H9 (cell line): ENCODE measurements around the gene MSH3. TPM values are rescaled to one million over a fixed set of nuclear protein-coding genes. Genes with fewer than 3 reads are reported as not detected.

ENCODE experiments used
- DNase-seq: peaks from one replicate; pipeline ENCODE4 v3.0.0-alpha.2; 2017
- H2AFZ ChIP-seq: one replicate; pipeline ENCODE4 v1.6.1; 2013; ENCODE audit warnings: mild to moderate bottlenecking, low read length, control low read depth, moderate library complexity
- H2AK5ac ChIP-seq: 2 replicates; pipeline ENCODE4 v1.6.1; 2013; ENCODE audit warnings: low read length, control low read depth, mixed read lengths; ENCODE audit not compliant: insufficient read length
- H2BK120ac ChIP-seq: one replicate; pipeline ENCODE4 v1.6.1; 2013; ENCODE audit warnings: low read depth, mild to moderate bottlenecking, low read length, control low read depth, inconsistent platforms; ENCODE audit not compliant: poor library complexity, severe bottlenecking
- H2BK12ac ChIP-seq: 2 replicates; pipeline ENCODE4 v1.6.1; 2013; ENCODE audit warnings: low read length, control low read depth, mixed read lengths, low read depth; ENCODE audit not compliant: insufficient read length
- H2BK15ac ChIP-seq: 2 replicates; pipeline ENCODE4 v1.6.1; 2013; ENCODE audit warnings: low read depth, low read length, control low read depth
- H2BK20ac ChIP-seq: one replicate; pipeline ENCODE4 v1.6.1; 2013; ENCODE audit warnings: low read depth, mild to moderate bottlenecking, low read length, control low read depth, inconsistent platforms; ENCODE audit not compliant: poor library complexity, severe bottlenecking
- H2BK5ac ChIP-seq: 2 replicates; pipeline ENCODE4 v1.6.1; 2013; ENCODE audit warnings: low read length, control low read depth, mixed read lengths; ENCODE audit not compliant: insufficient read length
- H3K14ac ChIP-seq: 2 replicates; pipeline ENCODE4 v1.6.1; 2013; ENCODE audit warnings: low read length, control low read depth; ENCODE audit not compliant: insufficient read depth
- H3K18ac ChIP-seq: 2 replicates; pipeline ENCODE4 v1.6.1; 2013; ENCODE audit warnings: low read depth, mild to moderate bottlenecking, mixed read lengths, low read length, control low read depth; ENCODE audit not compliant: insufficient read length
- H3K23ac ChIP-seq: 2 replicates; pipeline ENCODE4 v1.6.1; 2013; ENCODE audit warnings: low read length, control low read depth, mixed read lengths, low read depth; ENCODE audit not compliant: insufficient read length
- H3K23me2 ChIP-seq: 2 replicates; pipeline ENCODE4 v1.6.1; 2013; ENCODE audit warnings: low read depth, mild to moderate bottlenecking, mixed read lengths, low read length, control low read depth; ENCODE audit not compliant: insufficient read length, poor library complexity, severe bottlenecking
- H3K27ac ChIP-seq: 2 replicates; pipeline ENCODE4 v1.5.1; 2013; ENCODE audit warnings: low read length, control low read depth, mixed read lengths, low read depth; ENCODE audit not compliant: insufficient read length
- H3K27me3 ChIP-seq: 2 replicates; pipeline ENCODE4 v1.6.1; 2013; ENCODE audit warnings: low read length, control low read depth, inconsistent platforms; ENCODE audit not compliant: insufficient read depth
- H3K4ac ChIP-seq: 2 replicates; pipeline ENCODE4 v1.6.1; 2013; ENCODE audit warnings: low read depth, mild to moderate bottlenecking, control low read depth, inconsistent platforms, low read length, moderate library complexity
- H3K4me1 ChIP-seq: 2 replicates; pipeline ENCODE4 v1.6.1; 2013; ENCODE audit warnings: low read length, control low read depth, inconsistent platforms; ENCODE audit not compliant: insufficient read depth
- H3K4me2 ChIP-seq: 2 replicates; pipeline ENCODE4 v1.6.1; 2013; ENCODE audit warnings: low read length, control low read depth, mixed read lengths; ENCODE audit not compliant: insufficient read length, insufficient read depth
- H3K56ac ChIP-seq: 2 replicates; pipeline ENCODE4 v1.6.1; 2013; ENCODE audit warnings: low read depth, mild to moderate bottlenecking, mixed read lengths, low read length, control low read depth; ENCODE audit not compliant: insufficient read length
- H3K79me1 ChIP-seq: 2 replicates; pipeline ENCODE4 v1.6.1; 2013; ENCODE audit warnings: low read depth, mild to moderate bottlenecking, moderate library complexity, low read length, control low read depth, inconsistent platforms; ENCODE audit not compliant: insufficient read depth, poor library complexity, severe bottlenecking
- H3K79me2 ChIP-seq: 2 replicates; pipeline ENCODE4 v1.6.1; 2013; ENCODE audit warnings: low read length, control low read depth, inconsistent platforms; ENCODE audit not compliant: insufficient read depth
- H3K9ac ChIP-seq: 2 replicates; pipeline ENCODE4 v1.6.1; 2013; ENCODE audit warnings: low read length, control low read depth, mixed read lengths; ENCODE audit not compliant: insufficient read length; ENCODE audit errors: extremely low read depth
- H3K9me3 ChIP-seq: one replicate; pipeline ENCODE4 v1.6.1; 2013; ENCODE audit warnings: low read depth, low read length, inconsistent platforms; ENCODE audit not compliant: control insufficient read depth
- H3T11ph ChIP-seq: one replicate; pipeline ENCODE4 v1.6.1; 2013; ENCODE audit warnings: mild to moderate bottlenecking, low read length, control low read depth, inconsistent platforms
- H4K20me1 ChIP-seq: one replicate; pipeline ENCODE4 v1.6.1; 2013; ENCODE audit not compliant: control insufficient read depth, insufficient read length, insufficient read depth
- H4K5ac ChIP-seq: 2 replicates; pipeline ENCODE4 v1.6.1; 2013; ENCODE audit warnings: low read depth, mild to moderate bottlenecking, mixed read lengths, low read length, control low read depth; ENCODE audit not compliant: insufficient read length
- H4K8ac ChIP-seq: replicated peaks from 2 replicates; pipeline ENCODE4 v1.6.1; 2013; ENCODE audit warnings: low read length, control low read depth, mixed read lengths, low read depth; ENCODE audit not compliant: insufficient read length
- H4K91ac ChIP-seq: 2 replicates; pipeline ENCODE4 v1.6.1; 2013; ENCODE audit warnings: low read depth, mild to moderate bottlenecking, moderate library complexity, mixed read lengths, low read length, control low read depth; ENCODE audit not compliant: insufficient read length
- H3K27ac Mint-ChIP-seq, 3 experiments: 2 replicates in 2 of 3; 3 replicates in 1 of 3; pipeline ENCODE4 v1.8.0; 2020 to 2021; ENCODE audit warnings: mixed read lengths in 3 of 3, mild to moderate bottlenecking in 1 of 3, moderate library complexity in 1 of 3
- H3K27me3 Mint-ChIP-seq: 2 replicates; pipeline ENCODE4 v1.8.0; 2021; ENCODE audit warnings: low read depth, mild to moderate bottlenecking, moderate library complexity, mixed read lengths
- H3K36me3 Mint-ChIP-seq, 3 experiments: 2 replicates in 2 of 3; 3 replicates in 1 of 3; pipeline ENCODE4 v1.8.0; 2020 to 2021; ENCODE audit warnings: low read depth in 3 of 3, mixed read lengths in 3 of 3; ENCODE audit not compliant: insufficient read depth in 1 of 3
- H3K4me1 Mint-ChIP-seq, 2 experiments: 2 replicates each; pipeline ENCODE4 v1.8.0; 2020; ENCODE audit warnings: mixed read lengths in 2 of 2
- H3K4me3 Mint-ChIP-seq, 2 experiments: 2 replicates in 1 of 2; 3 replicates in 1 of 2; pipeline ENCODE4 v1.8.0; 2020 to 2021; ENCODE audit warnings: mild to moderate bottlenecking in 2 of 2, mixed read lengths in 2 of 2, moderate library complexity in 1 of 2
- H3K9me3 Mint-ChIP-seq, 2 experiments: 2 replicates in 1 of 2; 3 replicates in 1 of 2; pipeline ENCODE4 v1.8.0; 2020; ENCODE audit warnings: mild to moderate bottlenecking in 2 of 2, mixed read lengths in 2 of 2, moderate library complexity in 1 of 2
- WGBS: extraction: QIAGEN DNeasy Blood & Tissue Kit; methylation state at CpG from one replicate; pipeline ENCODE4 v1.1.7; 2013; ENCODE audit warnings: missing lambda C conversion rate, low lambda C conversion rate, mixed read lengths; ENCODE audit not compliant: insufficient read length; ENCODE audit errors: extremely low coverage; 5-methylcytosine and 5-hydroxymethylcytosine counted together
- total RNA-seq: library from RNA; stranded (reverse); gene quantifications from 2 replicates; pipeline ENCODE4 v1.2.1, GENCODE V29; 2021
- TF ChIP-seq, protein P1 (sequence below): fragments of 200-600 bp; sonication (generic); conservative IDR thresholded peaks from 3 replicates; pipeline ENCODE4 v1.8.0; 2021; ENCODE audit warnings: antibody characterized with exemption, mild to moderate bottlenecking

The MSH3 gene
- total RNA-seq, 1 experiment from 2014 or later: 17.3 TPM

GRCh38 chr5:80608731-80609130 lies 45.7 kb upstream of the MSH3 start:
- no peak overlapping the region for H2AFZ ChIP-seq
- H3K9me3 Mint-ChIP-seq: peaks cover 0 to 6% of the 10 kb centered on the region in 2 experiments; a peak in 3 of 5 replicates
- H3K4me1 ChIP-seq: no peaks in the 10 kb centered on the region
- no peaks in the 10 kb centered on the region for H3K79me2 ChIP-seq
- H3T11ph ChIP-seq: no peak overlapping the region
- TF ChIP-seq, protein P1, sequence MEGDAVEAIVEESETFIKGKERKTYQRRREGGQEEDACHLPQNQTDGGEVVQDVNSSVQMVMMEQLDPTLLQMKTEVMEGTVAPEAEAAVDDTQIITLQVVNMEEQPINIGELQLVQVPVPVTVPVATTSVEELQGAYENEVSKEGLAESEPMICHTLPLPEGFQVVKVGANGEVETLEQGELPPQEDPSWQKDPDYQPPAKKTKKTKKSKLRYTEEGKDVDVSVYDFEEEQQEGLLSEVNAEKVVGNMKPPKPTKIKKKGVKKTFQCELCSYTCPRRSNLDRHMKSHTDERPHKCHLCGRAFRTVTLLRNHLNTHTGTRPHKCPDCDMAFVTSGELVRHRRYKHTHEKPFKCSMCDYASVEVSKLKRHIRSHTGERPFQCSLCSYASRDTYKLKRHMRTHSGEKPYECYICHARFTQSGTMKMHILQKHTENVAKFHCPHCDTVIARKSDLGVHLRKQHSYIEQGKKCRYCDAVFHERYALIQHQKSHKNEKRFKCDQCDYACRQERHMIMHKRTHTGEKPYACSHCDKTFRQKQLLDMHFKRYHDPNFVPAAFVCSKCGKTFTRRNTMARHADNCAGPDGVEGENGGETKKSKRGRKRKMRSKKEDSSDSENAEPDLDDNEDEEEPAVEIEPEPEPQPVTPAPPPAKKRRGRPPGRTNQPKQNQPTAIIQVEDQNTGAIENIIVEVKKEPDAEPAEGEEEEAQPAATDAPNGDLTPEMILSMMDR: no peak
- DNase-seq: no peak
- H3K18ac ChIP-seq: no peak overlapping the region
- H3K23ac ChIP-seq: no peak overlapping the region
- no CpG with 5 or more reads among the region's 1 CpG for WGBS
- H3K4me1 Mint-ChIP-seq: no peaks in the 10 kb centered on the region
- H3K27me3 ChIP-seq: no peaks in the 10 kb centered on the region
- H4K8ac ChIP-seq: no peak overlapping the region
- no peak overlapping the region for H3K4me2 ChIP-seq
- H4K5ac ChIP-seq: no peak overlapping the region
- no peaks in the 10 kb centered on the region for H4K20me1 ChIP-seq
- no peaks in the 10 kb centered on the region for H3K27me3 Mint-ChIP-seq
- no peak overlapping the region for H3K14ac ChIP-seq
- H3K9ac ChIP-seq: no peak overlapping the region
- H3K23me2 ChIP-seq: no peaks in the 10 kb centered on the region
- no peak overlapping the region for H2BK12ac ChIP-seq
- H3K27ac ChIP-seq: no peak overlapping the region
- H3K27ac Mint-ChIP-seq: no peak overlapping the region
- no peak overlapping the region for H2BK120ac ChIP-seq
- H3K4ac ChIP-seq: no peak overlapping the region
- H2AK5ac ChIP-seq: no peak overlapping the region
- H2BK5ac ChIP-seq: no peak overlapping the region
- no peak overlapping the region for H3K56ac ChIP-seq
- H3K4me3 Mint-ChIP-seq: no peak overlapping the region
- H2BK20ac ChIP-seq: no peak overlapping the region
- no peaks in the 10 kb centered on the region for H3K79me1 ChIP-seq
- no peaks in the 10 kb centered on the region for H3K9me3 ChIP-seq
- H2BK15ac ChIP-seq: no peak overlapping the region
- H4K91ac ChIP-seq: no peak overlapping the region
- H3K36me3 Mint-ChIP-seq: no peaks in the 10 kb centered on the region; a peak in 1 of 7 replicates
